NCI-H2081 (cell line): Measurements from ENCODE around the gene GPI.
A peak's percentile ranks its signal among the peaks of the same experiment; 100 is the strongest.

ENCODE experiments used
- DNase-seq, 2 experiments: peaks; one replicate each; lab custom pipeline; 2025; lab: John Stamatoyannopoulos, UW

The GPI gene

DNA sequence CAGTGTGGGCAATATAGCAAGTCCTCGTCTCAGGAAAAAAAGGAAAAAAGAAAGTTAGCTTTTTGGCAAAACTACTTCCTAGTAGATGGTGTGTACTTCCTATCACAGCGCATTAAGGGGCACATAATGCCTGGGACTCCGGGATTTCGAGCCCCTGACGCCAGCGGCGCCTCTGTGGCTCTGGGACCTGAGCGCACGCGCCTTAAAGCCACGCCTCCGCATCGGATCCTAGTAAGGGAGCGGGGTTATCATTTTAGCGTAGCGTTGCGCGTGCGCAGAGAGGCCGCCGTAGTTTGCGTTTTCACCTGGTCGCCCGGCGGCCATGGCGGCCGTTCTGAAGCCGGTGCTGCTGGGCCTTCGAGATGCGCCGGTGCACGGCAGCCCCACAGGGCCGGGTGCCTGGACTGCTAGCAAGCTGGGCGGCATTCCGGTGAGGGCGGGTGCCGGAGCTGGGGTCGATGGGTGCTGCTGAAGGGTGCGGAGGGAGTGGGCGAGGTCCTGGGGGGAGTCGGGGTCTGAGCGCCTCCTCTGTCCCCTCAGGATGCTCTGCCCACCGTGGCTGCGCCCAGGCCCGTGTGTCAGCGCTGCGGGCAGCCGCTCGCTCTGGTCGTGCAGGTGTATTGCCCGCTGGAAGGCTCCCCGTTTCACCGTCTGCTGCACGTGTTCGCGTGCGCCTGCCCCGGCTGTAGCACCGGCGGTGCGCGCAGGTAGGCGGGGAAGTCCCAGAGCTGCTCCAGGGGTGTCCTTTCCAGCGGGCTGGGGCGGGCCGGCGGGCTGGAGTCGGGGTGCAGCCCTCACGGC lies 39.3 kb downstream of the GPI start, which contains the start of gene PDCD2L:
PDCD2L (plus strand) TSS at position 291 of the 801 bp plus-strand sequence; CDS start at position 323, 32 bp downstream.
- peak; percentile 91 to 93 for DNase-seq

DNA sequence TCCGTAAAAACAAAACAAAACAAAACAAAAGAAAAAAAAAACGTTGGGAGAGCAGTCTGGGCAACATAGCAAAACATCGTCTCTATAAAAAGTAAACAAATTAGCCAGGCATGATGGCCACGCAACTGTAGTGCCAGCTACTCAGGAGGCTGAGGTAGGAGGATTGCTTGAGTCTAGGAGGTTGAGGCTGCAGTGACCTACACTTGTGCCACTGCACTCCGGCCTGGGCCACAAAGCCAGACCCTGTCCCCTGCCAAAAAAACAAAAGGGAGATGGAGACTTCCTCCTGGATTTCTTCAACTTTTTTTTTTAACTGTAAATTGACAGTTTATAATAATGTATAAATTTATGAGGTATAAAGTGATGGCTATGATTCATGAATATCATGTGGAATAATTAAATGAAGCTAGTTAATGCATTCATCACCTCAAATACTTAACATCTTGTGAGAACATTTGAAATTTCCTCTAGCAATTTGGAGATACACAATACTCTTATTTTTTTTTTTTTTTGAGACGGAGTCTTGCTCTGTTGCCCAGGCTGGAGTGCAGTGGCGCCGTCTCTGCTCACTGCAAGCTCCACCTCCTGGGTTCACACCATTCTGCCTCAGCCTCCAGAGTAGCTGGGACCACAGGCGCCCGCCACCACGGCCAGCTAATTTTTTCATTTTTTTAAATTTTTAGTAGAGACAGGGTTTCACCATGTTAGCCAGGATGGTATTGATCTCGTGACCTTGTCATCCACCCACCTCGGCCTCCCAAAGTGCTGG lies 41.1 kb downstream of the GPI start:
- no peak for DNase-seq

DNA sequence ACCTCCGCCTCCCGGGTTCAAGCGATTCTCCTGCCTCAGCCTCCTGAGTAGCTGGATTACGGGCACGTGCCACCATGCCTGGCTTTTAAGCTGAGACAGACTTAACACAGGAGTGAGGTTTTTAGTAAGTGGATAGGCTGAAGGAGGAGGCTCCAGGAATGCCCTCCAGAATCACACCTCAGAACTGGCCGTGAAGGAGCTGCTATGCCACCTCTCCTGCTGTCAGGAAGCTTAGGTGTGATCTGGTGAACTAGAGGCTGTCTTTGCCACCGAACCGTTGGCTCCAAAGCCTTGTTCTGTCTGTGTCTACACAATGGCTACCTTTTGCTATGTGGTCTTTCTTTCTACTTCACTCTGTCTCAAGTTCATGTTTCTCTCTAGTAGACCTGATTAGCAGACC lies 43.4 kb downstream of the GPI start:
- no peak for DNase-seq

DNA sequence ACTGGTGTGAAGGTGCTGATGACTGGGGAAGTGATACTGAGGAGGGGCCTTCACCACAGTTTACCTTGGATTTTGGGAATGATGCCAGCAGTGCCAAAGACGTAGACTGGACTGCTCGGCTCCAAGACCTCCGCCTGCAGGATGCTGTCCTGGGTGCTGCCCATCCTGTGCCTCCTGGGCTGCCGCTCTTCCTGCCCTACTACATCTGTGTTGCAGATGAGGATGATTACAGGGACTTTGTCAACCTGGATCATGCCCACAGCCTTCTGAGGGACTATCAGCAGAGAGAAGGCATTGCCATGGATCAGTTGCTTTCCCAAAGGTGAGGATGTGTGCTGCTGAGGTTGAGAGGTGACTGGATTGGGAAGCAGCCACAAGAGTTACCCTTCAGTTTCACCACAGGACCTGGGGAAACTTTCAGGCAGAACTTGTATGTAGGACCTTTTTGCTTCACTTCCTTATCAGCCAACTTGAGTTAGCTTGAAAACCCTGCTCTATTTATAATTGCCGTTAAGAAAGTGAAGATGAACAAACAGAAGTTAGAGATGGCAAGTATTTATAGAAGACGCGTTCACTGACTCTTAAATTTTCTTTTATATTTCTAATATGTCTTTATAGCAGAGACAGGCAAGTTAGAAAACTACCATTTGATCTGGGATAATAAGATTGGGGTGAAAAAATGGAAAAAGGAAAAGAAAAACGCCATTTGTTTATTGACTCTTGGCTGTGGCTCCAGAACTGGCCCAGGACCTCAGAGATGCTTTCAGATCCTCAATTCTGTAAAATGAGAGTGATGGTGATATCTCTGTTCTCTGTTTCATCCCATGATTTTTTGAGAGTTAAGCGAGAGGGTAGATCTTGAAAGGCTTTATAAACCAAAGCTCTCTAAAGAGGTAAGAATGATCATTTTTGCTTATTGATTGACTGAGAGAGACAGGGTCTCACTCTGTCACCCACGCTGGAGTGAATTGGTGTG lies 44.5 kb downstream of the GPI start:
- DNase-seq: no peak

DNA sequence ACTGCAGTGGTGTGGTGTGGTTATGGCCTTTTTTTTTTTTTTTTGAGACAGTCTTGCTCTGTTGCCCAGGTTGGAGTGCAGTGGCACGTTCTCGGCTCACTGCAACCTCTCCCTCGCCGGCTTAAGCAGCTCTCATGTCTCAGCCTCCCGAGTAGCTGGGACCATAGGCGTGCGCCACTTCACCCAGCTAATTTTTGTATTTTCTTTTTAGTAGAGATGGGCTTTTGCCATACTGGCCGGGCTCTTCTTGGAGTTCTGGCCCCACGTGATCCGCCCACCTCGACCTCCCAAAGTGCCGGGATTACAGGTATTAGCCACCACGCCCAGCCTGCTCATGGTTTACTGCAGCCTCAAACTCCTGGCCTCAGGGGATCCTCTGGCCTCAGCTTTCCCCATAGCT lies 46.2 kb downstream of the GPI start:
- DNase-seq: no peak

DNA sequence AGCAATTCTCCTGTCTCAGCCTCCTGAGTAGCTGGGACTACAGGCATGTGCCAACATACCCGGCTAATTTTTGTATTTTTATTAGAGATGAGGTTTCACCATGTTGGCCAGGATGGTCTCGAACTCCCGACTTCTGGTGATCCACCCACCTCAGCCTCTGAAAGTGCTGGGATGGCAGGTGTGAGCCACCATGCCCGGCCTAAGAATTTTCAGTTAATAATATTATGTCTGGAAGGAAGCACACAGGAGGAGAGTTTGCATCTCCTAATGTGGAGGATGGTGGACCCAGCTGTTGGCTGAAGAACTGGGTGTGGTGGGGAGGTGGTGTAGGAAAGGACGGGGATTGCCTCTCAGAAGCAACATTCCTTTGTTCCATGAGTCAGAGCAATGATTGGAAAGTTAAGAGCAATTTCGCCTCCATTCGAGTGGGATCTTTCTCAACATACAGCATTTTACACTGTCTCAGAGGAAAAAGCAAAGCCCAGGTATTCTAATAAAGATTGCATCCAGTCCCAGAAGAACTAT lies 51.1 kb downstream of the GPI start:
- DNase-seq: no peak

DNA sequence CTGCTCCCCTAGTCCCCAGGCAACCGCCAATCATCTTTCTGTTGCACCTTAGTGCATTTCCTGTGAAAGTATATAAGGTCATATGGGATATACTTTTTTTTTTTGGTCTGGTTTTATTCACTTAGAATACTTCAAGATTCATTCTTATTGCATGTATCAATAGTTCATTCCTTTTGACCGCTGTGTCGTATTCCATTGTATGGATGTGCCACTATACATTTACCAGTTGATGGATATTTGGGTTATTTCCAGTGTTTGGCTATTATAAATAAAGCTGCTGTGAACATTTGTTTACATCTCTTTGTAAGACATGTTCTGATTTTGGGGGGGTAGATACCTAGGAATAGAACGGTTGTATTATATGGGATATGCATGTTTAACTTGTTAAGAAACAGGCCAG lies 53.3 kb downstream of the GPI start:
- no peak for DNase-seq

DNA sequence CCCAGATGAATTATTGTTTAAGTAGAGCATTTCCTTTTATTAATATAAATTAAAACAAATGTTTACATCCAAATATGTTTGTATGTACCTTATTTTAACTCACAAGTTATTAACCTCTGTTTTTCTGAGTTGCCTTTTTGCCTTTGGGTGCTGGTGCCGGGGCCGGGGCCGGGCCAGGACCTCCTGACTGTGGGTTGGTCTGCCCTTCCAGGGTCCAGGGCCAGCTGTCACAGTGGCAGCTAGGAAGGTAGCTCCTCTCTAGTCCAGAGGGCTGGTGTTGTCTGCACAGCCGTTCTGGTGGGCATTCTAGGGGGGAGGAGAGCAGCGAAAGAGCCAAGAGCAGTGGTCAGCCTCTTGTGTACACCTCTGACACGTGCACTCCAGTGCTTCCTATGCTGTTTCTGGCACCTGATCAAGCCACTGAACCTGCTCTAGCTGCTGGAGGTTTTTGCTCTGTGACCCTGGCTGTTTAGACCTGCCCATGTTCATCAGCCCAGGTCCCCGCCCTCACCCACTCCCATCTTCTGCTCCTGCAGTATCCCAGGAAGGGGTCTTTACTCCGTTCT lies 61.2 kb downstream of the GPI start:
- DNase-seq: no peak

DNA sequence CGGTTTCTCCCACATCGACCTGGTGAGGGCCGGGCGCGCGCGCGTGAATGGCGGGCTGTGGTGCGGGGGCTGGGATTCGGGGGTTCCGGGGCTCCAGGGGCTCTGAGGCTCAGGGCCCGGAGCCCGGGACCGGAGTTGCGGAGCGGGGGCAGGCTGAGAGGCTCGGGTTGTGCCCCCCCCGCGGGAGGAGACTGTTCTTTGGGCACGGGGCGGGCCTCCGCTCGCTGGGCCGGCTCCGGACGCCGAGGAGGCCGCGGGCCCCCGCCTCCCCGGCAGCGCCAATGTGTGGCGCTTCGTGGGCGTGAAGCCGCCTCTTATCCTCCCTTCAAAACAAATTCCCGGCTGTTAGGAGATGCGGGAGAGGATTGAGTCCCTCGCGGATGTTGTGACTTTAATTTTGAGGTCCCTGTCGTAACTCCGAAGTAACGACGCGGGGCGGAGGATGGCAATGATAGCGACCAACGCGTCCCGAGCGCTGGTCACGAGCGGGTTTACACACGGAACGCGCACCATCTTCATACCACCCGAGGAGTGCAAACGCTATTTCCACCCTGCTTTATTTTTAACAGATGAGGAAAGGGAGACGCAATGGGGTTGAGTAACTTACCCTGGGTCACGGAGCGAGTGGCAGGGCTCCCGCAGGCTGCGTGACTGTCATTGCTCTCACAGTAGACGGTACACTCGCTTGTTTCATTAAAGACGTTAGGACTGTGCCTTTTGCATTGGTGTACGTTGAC lies 63.7 kb downstream of the GPI start:
- DNase-seq: no peak

DNA sequence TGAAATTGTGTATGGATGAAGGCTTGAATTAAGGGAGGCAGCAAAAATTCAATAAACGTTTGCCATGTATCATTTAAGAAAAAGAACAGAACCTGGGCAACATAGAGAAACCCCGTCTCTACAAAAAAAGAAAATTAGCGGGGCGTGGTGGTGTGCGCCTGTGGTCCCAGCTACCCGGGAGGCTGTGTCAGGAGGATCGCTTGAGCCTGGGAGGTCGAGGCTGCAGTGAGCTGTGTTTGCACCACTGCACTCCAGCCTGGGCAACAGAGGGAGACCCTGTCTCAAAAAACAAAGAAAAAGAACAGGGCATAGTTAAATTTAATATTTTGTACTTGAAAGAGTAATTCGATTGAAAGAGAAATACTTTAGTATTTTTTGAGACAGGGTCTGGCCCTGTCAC lies 64.6 kb downstream of the GPI start:
- DNase-seq: no peak

DNA sequence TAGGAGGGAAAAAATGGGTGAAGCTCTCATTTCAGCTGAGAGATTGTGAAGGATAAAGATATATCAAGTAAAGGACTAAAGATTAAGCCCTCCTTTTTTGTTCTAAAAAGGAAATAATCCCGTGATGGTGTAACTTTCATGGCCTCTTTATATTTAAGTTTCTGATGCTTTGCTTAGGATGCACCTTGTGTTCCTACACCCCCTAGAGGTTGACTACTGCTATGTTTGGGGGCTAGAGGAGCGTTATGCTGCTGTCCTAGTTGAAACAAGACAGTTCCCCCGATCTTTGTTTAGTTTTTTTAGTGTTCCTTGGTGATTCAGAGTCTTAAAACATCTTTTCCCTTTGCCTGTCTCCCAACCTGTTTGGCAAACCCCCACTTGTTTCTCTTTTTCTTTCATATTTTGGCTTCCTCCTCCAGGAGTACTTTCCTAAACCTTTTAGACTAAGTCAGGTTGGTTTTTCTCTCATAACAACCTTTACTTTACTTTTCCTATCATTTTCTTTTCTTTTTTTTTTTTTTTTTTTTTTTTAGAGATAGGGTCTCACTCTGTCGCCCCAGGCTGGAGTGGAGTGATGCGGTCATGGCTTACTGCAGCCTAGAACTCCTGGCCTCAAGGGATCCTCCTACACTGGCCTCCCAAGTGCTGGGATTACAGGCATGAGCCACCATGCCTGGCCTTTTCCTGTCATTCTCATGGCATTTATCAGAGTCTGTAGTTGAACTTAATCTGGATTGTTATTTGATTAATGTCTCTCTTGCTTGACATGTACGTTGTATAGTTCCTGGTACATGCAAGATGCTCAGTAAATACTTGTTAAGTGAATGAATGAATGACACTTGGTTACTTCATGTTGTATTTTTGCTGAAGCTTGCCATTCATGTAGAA lies 66.0 kb downstream of the GPI start:
- peak; percentile 28 to 32 for DNase-seq

DNA sequence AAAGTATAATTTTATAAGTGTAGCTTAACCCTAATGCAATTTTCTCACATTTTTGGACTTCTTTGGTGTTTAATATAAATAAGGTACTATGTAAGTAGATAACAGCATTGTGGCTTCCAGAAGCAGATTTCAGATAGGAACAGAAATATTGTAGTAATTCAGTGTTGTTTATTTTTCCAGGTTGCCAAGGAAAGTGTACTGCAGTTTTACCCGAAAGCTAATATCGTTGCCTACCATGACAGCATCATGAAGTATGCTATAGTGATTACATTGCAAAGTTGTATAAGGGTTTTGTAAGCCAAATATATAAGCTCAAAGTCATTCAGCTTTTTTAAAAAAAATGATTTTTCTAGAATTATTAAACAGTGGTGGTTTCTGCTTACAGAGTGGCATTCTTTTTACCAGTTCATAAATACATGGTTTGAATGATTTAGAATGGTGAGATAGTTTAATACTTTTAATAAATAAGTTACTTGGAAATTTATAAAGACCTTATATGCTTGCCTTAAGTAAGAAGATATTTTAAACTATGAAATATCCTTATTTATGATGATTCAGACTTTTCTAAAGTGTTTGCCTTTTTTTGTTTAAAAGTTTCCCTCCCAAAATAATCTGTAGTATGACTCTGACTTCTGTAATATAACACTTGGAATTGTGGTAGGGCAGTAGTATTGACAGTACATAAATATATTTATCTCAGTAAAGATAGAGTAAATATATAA lies 66.8 kb downstream of the GPI start:
- DNase-seq: no peak

DNA sequence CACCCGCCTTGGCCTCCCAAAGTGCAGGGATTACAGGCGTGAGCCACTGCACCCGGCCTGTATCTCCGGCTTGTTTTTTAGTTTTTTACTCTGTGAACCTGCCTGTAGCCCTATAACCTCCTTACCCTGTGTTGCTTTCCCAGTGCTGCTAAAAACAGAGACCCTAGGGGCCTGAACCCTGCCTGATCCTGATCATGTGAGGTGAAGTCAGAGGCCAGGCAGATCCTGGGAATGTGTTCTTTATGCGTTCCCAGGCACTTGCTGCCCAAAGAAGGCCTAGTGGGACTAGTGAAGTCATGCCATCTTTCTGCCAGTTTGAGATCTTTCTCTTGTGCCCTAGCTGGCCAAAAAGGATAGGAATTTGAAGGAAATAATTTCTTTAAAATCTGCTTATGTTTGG lies 67.8 kb downstream of the GPI start:
- no peak for DNase-seq

DNA sequence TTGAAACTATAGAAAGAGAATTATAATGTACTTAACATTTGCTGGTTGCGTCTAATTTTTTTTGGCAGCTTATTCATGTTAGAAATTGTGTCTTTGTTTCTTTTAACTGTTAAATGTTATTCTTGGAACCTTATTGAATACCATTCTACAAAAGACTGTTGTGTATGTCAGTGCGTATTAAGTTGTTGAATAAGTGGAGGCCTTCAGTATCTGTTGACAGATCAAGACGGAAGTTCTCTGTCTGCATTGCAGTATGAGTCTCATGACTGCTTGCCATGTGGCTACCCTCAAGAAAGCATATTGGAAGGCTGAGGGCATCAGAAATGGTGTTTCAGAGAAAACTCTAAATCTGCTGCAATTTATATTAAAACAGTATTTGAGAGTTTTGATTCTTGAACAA lies 71.7 kb downstream of the GPI start:
- no peak for DNase-seq

DNA sequence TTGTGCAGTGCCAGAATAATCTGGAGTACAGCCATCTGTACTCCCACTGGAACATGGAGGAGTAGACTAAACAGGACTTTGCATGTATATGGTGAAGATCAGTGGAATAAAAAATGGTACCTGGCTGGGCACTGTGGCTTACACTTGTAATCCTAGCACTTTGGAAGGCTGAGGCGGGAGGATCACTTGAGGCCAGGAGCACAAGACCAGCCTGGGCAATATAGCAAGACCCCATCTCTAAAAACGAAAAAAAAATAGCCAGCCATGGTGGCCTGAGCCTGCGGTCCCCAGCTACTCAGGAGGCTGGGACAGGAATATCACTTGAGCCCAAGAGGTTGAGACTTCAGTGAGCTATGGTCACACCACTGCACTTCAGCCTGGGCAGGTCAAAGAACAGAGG lies 83.2 kb downstream of the GPI start:
- no peak for DNase-seq
